Endothelial cell of umbilical vein (primary cell): Measurements from ENCODE around the gene CHST8. TPM values are rescaled to one million over a fixed set of nuclear protein-coding genes. Genes with fewer than 3 reads are reported as not detected.

ENCODE experiments used
- BruUV-seq: library from RNA; stranded (reverse); fragments of 400-500 nt; replicated peaks from 2 replicates; lab custom pipeline; 2021; lab: Mats Ljungman, UMichigan
- CTCF ChIA-PET: fragments of 300-600, 350-600 bp; sonication (Branson Sonifier 250); formaldehyde crosslinking; loops from one replicate; lab custom pipeline; 2021; ENCODE audit warnings: antibody characterized with exemption, inconsistent platforms; lab: Charles Lee
- POLR2A ChIA-PET: fragments of 300-600, 350-600 bp; sonication (Branson Sonifier 250); formaldehyde crosslinking; loops from one replicate; lab custom pipeline; 2021; ENCODE audit warnings: antibody characterized with exemption, inconsistent platforms; lab: Charles Lee
- DNase-seq: peaks from one replicate; pipeline ENCODE4 v3.0.0-alpha.2; 2011; ENCODE audit warnings: low read depth, low spot score
- FAIRE-seq: peaks from 2 replicates; lab custom pipeline; 2011; peaks lifted over from hg19 to GRCh38; lab: Jason Lieb, UNC
- H2AFZ ChIP-seq: 2 replicates; pipeline ENCODE4 v1.6.0; 2012; ENCODE audit warnings: low read depth, low read length, control low read depth, inconsistent platforms
- H3K27ac ChIP-seq: 2 replicates; pipeline ENCODE4 v1.5.1; 2011; ENCODE audit warnings: low read depth, mild to moderate bottlenecking, control low read depth, low read length, moderate library complexity; ENCODE audit not compliant: insufficient read depth
- H3K27me3 ChIP-seq, 2 experiments: 2 replicates each; pipeline versions ENCODE4 v1.6.0 to v1.6.1; 2011; ENCODE audit warnings: low read length in 2 of 2, mixed read lengths in 1 of 2; ENCODE audit not compliant: control insufficient read depth in 2 of 2, insufficient read depth in 2 of 2
- H3K36me3 ChIP-seq, 2 experiments: 2 replicates in 1 of 2; 3 replicates in 1 of 2; pipeline ENCODE4 v1.5.1; 2011; ENCODE audit warnings: low read length in 2 of 2, mild to moderate bottlenecking in 1 of 2, moderate library complexity in 1 of 2; ENCODE audit not compliant: control insufficient read depth in 2 of 2, insufficient read depth in 2 of 2; ENCODE audit errors: extremely low read depth in 1 of 2
- H3K4me1 ChIP-seq: 3 replicates; pipeline ENCODE4 v1.5.1; 2011; ENCODE audit warnings: mild to moderate bottlenecking, low read length; ENCODE audit not compliant: control insufficient read depth, insufficient read depth; ENCODE audit errors: extremely low read depth
- H3K4me2 ChIP-seq: 2 replicates; pipeline ENCODE4 v1.6.1; 2011; ENCODE audit warnings: low read length, control low read depth, mixed read lengths; ENCODE audit not compliant: insufficient read depth
- H3K4me3 ChIP-seq, 3 experiments: fragments of 200-600 bp in 1 of 3; sonication (generic), shearing (Covaris generic) in 1 of 3; replicated peaks in 1 of 3; 2 replicates each; pipeline ENCODE4 v1.5.1; 2011 to 2016; ENCODE audit warnings: control low read depth in 3 of 3, low read length in 3 of 3, mild to moderate bottlenecking in 2 of 3, inconsistent platforms in 1 of 3, low read depth in 1 of 3, moderate library complexity in 1 of 3; ENCODE audit not compliant: insufficient read depth in 1 of 3
- H3K79me2 ChIP-seq: 2 replicates; pipeline ENCODE4 v1.6.0; 2012; ENCODE audit warnings: low read length, inconsistent platforms; ENCODE audit not compliant: control insufficient read depth, insufficient read depth
- H3K9ac ChIP-seq: replicated peaks from 2 replicates; pipeline ENCODE3; 2011; ENCODE audit warnings: low read length, control low read depth; ENCODE audit not compliant: insufficient read depth; ENCODE audit errors: extremely low read depth
- H3K9me1 ChIP-seq: replicated peaks from 3 replicates; pipeline ENCODE4 v1.6.0; 2011; ENCODE audit warnings: mild to moderate bottlenecking, low read length; ENCODE audit not compliant: control insufficient read depth, insufficient read depth; ENCODE audit errors: extremely low read depth
- H3K9me3 ChIP-seq: replicated peaks from 2 replicates; pipeline ENCODE4 v1.5.1; 2012; ENCODE audit warnings: low read length, inconsistent platforms; ENCODE audit not compliant: control insufficient read depth, insufficient read depth
- H4K20me1 ChIP-seq: replicated peaks from 2 replicates; pipeline ENCODE3; 2011; ENCODE audit warnings: mild to moderate bottlenecking, low read length; ENCODE audit not compliant: control insufficient read depth, insufficient read depth; ENCODE audit errors: extremely low read depth
- EZH2 ChIP-seq: IDR thresholded peaks from 2 replicates; pipeline ENCODE4 v1.6.1; 2012; ENCODE audit warnings: borderline replicate concordance, low read depth, mild to moderate bottlenecking, moderate library complexity, low read length, inconsistent platforms; ENCODE audit not compliant: severe bottlenecking
- FOS ChIP-seq: IDR thresholded peaks from 2 replicates; pipeline ENCODE4 v1.6.1; 2011; ENCODE audit warnings: mild to moderate bottlenecking, low read length, moderate library complexity, borderline replicate concordance; ENCODE audit not compliant: insufficient read depth
- GATA2 ChIP-seq: IDR thresholded peaks from 2 replicates; pipeline ENCODE4 v1.7.0; 2011; ENCODE audit warnings: low read depth, mild to moderate bottlenecking, moderate library complexity, mixed read lengths, low read length; ENCODE audit not compliant: insufficient read length, insufficient read depth
- JUN ChIP-seq: IDR thresholded peaks from 2 replicates; pipeline ENCODE4 v1.6.1; 2011; ENCODE audit warnings: borderline replicate concordance, low read depth; ENCODE audit not compliant: insufficient read length, insufficient read depth
- MYC ChIP-seq: IDR thresholded peaks from one replicate; pipeline ENCODE4 v1.6.1; 2011; ENCODE audit warnings: mild to moderate bottlenecking, low read depth, low read length
- POLR2A ChIP-seq: IDR thresholded peaks from 2 replicates; pipeline ENCODE4 v1.6.1; 2012; ENCODE audit warnings: low read depth, mild to moderate bottlenecking, control low read depth, low read length
- POLR2AphosphoS5 ChIP-seq: IDR thresholded peaks from 2 replicates; pipeline ENCODE4 v1.6.1; 2012; ENCODE audit warnings: low read depth, mild to moderate bottlenecking, control low read depth, low read length, moderate library complexity; ENCODE audit not compliant: insufficient read depth
- dilution Hi-C: fragments of 300-500 bp; cut with MboI; formaldehyde crosslinking; loops from one replicate; pipeline ENCODE4 v1.15.0; 2019; ENCODE audit warnings: low sequenced_read_pairs; ENCODE audit not compliant: extremely low pct_ligation_motif_present
- intact Hi-C: fragments of 100-400 bp; cut with micrococcal nuclease; formaldehyde crosslinking; loops from one replicate; pipeline ENCODE4 v1.10.0; 2022
- polyA plus RNA-seq, 4 experiments: library from polyadenylated mRNA; depleted of rRNA in 3 of 4; stranded (reverse) in 3 of 4; unstranded in 1 of 4; fragments of >200 nt; gene quantifications; 2 replicates each; pipeline versions ENCODE4 v1.2.1 to v1.2.3, GENCODE V29; 2011 to 2012; ENCODE audit warnings: missing spikeins in 1 of 4
- total RNA-seq: library from RNA; stranded (reverse); gene quantifications from 2 replicates; pipeline ENCODE4 v1.2.3, GENCODE V29; 2021
- TF ChIP-seq, protein P1 (sequence below), 2 donors: IDR thresholded peaks; 1 replicate in 1 of 2; 2 replicates in 1 of 2; pipeline ENCODE4 v1.5.1; 2011; ENCODE audit warnings: low read length in 2 of 2, mild to moderate bottlenecking in 2 of 2, moderate library complexity in 2 of 2, control low read depth in 1 of 2, inconsistent platforms in 1 of 2, low read depth in 1 of 2; ENCODE audit not compliant: insufficient read depth in 1 of 2; ENCODE audit errors: extremely low read depth in 1 of 2
- TF ChIP-seq, protein P2 (sequence below): IDR thresholded peaks from 2 replicates; pipeline ENCODE4 v1.6.1; 2011; ENCODE audit not compliant: insufficient read depth, insufficient read length

The CHST8 gene
- total and polyA plus RNA-seq, 2 donors (not counting 3 experiments of a cell fraction or from before 2014, with no cell fraction given) = not detected

DNA sequence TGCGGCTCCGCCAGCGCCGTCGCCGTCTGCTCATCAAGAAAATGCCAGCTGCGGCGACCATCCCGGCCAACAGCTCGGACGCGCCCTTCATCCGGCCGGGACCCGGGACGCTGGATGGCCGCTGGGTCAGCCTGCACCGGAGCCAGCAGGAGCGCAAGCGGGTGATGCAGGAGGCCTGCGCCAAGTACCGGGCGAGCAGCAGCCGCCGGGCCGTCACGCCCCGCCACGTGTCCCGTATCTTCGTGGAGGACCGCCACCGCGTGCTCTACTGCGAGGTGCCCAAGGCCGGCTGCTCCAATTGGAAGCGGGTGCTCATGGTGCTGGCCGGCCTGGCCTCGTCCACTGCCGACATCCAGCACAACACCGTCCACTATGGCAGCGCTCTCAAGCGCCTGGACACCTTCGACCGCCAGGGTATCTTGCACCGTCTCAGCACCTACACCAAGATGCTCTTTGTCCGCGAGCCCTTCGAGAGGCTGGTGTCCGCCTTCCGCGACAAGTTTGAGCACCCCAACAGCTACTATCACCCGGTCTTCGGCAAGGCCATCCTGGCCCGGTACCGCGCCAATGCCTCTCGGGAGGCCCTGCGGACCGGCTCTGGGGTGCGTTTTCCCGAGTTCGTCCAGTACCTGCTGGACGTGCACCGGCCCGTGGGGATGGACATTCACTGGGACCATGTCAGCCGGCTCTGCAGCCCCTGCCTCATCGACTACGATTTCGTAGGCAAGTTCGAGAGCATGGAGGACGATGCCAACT is 150.5 kb downstream of the CHST8 start:
- no TSS peak for BruUV-seq
- ChIA-PET CTCF (interaction anchor here (1.6 to 8.7 kb wide), 6 partner anchors 324 to 628 kb away, joined by 5 to 284 read pairs (median 24); no protein-coding TSS in a partner anchor), POLR2A (no interaction called here)

More for the DNA sequence above, 150.5 kb downstream of the CHST8 start:
- intact Hi-C loops (no loop called here), dilution Hi-C loops (no loop called here)
- H2AFZ ChIP-seq = no peak overlapping the region
- no peaks in the 10 kb centered on the region for H3K27me3 ChIP-seq
- H3K27ac ChIP-seq = no peak overlapping the region
- H3K9me3 ChIP-seq = no peaks in the 10 kb centered on the region
- no peaks in the 10 kb centered on the region for H4K20me1 ChIP-seq
- FAIRE-seq (no peak), DNase-seq (no peak)
- TF ChIP-seq, protein P1, sequence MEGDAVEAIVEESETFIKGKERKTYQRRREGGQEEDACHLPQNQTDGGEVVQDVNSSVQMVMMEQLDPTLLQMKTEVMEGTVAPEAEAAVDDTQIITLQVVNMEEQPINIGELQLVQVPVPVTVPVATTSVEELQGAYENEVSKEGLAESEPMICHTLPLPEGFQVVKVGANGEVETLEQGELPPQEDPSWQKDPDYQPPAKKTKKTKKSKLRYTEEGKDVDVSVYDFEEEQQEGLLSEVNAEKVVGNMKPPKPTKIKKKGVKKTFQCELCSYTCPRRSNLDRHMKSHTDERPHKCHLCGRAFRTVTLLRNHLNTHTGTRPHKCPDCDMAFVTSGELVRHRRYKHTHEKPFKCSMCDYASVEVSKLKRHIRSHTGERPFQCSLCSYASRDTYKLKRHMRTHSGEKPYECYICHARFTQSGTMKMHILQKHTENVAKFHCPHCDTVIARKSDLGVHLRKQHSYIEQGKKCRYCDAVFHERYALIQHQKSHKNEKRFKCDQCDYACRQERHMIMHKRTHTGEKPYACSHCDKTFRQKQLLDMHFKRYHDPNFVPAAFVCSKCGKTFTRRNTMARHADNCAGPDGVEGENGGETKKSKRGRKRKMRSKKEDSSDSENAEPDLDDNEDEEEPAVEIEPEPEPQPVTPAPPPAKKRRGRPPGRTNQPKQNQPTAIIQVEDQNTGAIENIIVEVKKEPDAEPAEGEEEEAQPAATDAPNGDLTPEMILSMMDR (IDR thresholded peaks at IDR 0.05; ENCODE audit: extremely low read depth in 1 of 2, insufficient read depth in 1 of 2, low read depth in 1 of 2, low read length in 2 of 2) = no peak
- TF ChIP-seq POLR2A (no peak), POLR2AphosphoS5 (no peak), MYC (no peak), FOS (no peak), JUN (no peak), EZH2 (no peak), GATA2 (no peak)
- TF ChIP-seq, protein P2, sequence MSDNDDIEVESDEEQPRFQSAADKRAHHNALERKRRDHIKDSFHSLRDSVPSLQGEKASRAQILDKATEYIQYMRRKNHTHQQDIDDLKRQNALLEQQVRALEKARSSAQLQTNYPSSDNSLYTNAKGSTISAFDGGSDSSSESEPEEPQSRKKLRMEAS = no peak
- no peak overlapping the region for H3K4me2 ChIP-seq
- no peaks in the 10 kb centered on the region for H3K79me2 ChIP-seq
- H3K36me3 ChIP-seq = no peaks in the 10 kb centered on the region
- H3K4me3 ChIP-seq = no peak overlapping the region
- H3K9ac ChIP-seq = no peak overlapping the region
- H3K9me1 ChIP-seq = no peaks in the 10 kb centered on the region
- H3K4me1 ChIP-seq = no peaks in the 10 kb centered on the region
